ENCODE data around the gene RNF114.
"Not testable (repeated sequence)": the region's sequence is repeated elsewhere in the genome, so short reads cannot be mapped to it uniquely, and the experiment has no call there.

The RNF114 gene

DNA sequence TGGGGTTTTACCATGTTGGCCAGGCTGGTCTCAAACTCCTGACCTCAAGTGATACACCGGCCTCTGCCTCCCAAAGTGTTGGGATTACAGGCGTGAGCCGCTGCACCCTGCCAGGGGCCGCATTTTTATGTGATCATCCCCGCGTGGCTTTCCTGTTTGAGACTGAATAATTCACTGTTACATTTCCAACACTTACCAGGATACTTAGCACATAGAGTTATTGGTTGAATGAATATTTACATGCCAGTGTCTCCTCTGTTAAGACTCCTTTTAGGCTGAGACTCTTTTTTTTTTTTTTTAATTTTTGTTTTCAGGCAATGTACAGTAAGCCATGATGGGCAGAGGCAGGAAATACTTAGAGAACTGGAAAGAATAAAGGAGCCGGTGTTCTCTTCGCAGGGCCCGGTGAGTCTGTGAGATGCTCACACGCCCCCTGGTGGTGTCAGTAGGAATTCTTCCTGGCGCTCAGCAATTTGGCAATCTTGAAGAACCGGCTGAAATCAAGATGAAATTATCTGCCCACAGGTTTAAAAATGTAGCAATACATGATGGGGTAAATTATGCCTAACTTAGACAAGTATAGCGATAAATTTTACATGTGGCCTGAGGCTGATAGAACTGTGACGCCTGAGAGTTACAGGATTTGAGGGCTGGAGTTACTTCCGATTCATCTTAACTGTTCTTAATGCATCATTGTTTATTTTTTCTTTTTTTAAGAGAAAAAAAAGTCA lies 7.6 kb upstream of the RNF114 start:
- DNase-seq: peak; percentile 90

DNA sequence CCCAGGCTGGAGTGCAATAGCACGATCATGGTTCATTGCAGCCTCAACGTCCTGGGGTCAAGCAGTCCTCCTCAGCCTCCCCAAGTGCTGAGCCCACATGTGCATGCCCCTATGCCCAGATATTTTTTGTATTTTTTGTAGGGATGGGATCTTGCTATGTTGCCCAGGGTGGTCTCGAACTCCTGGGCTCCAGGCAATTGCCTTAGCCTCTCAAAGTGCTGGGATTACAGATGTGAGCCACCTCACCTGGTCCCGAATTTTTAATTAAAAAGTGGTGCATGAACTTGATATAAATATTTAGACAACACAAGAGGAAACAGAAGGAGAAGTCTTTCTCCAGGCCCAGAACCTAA lies 7.1 kb upstream of the RNF114 start:
- no peak for DNase-seq

DNA sequence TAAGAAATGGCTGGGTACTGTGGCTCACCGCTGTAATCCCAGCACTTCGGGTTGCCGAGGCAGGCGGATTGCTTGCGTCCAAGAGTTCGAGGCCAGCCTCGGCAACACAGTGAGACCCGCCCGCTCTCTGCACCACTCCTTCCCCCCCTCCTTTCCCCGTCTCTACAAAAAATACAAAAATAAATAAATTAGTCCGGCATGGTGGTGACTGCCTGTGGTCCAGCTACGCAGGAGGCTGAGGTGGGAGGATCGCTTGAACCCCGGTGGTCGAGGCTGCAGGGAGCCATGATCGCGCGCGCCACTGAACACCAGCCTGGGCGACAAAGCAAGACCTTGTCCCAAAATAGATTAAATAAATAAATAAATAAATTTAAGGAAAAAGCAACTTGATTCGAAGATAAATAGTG lies 448 bp upstream of the RNF114 start:
- no peak for DNase-seq

DNA sequence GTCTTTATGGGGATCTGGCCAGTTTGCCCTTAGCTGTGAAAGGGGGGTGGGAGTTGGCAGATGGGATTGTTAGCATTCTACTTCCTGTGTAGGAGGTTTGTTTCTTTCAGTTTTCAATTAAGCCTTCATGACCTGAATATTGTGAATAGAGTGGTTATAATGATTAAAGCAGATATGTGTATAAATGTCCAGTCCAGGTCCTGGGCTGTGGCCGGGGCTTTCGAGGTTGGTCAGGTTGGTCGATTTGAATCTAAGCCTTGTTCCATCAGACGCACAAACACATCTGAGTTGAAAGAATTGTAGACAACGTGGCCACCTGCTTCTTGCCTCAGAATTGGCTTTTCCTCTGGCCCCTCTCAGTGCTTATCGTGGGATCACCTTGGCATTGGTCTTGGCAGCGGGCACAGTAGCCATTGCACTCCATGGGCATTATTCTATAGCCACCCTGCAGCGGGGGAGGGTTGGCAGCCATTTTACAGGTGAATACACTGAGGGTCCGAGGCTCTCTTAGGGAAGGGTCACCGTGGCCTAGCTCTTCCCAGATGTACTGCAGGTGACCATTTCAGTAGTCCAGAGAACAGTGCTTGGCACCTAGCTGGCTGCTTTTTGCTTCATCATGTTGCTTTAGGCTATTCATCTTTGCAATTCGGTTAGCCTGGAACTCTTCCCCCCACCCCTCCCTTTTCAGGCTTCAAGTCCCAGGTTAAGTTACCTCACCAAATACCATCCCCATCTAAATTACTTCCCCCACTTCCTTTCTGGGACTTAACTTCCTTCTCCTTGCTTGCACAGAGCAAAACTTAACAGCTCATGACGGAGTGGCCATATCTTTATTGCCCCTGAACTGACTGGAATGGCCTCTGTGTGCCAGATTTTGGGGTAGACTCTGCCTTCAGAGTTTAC lies 1.1 kb downstream of the RNF114 start:
- DNase-seq: no peak

- no peak for DNase-seq
Observed at GRCh38 chr20:49938173-49939163, 2.3 kb downstream of the RNF114 start.

- no peak for DNase-seq
Observed at GRCh38 chr20:49941456-49941855, 5.3 kb downstream of the RNF114 start.

DNA sequence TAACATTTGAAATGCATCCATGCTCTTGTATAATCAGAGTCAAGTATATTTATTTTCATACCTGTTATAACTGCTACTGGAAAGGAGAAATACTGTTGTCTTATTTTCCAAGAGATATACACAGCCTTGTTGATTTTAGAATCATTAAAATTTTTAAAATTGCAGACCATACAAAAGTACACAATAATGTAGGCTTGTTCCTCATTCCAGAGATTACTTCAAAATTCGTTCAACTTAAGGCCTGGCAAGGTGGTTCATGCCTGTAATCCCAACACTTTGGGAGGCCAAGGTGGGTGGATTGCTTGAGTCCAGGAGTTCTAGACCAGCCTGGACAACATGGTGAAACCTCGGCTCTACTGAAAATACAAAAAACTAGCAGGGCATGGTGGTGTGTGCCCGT lies 6.1 kb downstream of the RNF114 start:
- DNase-seq: no peak

DNA sequence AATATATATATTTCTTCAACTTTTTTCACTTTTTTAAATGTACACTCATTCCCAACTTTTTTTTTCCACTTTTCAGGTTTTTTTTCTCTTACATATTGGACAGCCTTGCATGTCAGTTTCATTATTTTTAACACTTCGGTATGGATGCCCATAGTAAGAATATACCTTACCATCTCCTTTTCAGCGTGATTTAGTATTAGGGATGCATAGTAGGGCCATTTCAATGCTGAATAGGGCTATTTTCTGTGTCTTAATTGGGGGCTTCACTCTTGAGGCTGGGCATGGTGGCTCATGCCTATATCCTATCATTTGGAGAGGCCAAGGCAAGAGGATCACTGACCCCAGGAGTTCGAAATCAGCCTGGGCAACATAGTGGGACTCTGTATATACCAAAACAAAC lies 6.7 kb downstream of the RNF114 start:
- no peak for DNase-seq

- DNase-seq: no peak
Observed at GRCh38 chr20:49945306-49945700, 9.1 kb downstream of the RNF114 start.

DNA sequence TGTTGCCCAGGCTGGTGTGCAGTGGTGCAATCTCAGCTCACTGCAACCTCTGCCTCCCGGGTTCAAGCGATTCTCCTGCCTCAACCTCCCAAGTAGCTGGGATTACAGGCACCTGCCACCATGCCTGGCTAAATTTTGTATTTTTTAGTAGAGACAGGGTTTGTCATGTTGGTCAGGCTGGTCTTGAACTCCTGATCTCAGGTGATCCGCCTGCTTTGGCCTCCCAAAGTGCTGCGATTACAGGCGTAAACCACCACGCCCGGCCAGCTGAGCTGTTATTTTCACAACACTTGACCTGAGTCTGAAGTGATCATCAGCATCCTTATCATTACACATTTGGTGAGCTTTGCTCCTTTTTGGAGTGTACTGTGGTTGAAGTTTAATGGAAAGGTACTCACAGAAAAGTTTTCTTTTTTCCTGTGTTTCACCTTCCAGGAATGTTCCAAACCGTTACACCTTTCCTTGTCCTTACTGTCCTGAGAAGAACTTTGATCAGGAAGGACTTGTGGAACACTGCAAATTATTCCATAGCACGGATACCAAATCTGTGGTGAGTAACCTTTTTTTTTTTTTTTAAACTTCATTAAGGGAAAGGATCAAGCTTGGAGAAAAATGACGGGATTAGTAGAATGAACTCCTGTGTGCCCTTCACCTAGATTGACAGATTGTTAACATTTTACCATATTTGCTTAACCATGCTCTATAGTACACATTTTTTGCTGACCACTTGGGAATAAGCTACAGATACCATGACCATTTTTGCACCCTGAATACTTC lies 9.7 kb downstream of the RNF114 start:
- no peak for DNase-seq

- DNase-seq: no peak
Observed at GRCh38 chr20:49948178-49948577, 12.0 kb downstream of the RNF114 start.

DNA sequence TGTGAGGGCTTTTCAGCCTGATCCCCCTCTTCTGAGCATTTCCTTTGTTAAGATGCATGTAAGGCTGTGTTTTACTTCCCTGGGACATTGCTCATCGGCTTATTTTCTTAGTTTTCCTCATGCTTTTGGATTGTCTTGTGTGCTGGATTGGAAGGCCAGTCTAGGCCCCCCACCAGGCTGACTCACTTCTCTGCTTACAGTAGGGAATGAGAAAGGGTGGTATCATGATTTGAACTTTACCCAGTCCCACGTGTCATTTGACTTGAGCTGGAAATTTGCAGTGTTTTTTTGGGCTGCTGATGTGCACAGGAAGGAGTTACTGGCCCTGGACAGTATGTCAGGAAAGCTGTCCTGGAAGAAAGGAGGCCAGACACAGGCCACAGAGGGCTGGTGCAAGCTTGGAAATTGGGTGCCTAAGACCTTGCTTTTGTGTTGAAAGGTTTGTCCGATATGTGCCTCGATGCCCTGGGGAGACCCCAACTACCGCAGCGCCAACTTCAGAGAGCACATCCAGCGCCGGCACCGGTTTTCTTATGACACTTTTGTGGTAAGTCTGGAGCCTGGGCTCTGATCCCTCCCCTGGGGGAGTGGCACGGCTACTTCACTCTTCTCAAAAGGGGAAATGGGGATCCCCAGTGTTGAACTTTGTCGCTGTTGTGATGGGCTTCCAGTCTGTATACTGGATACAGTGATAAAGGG lies 12.8 kb downstream of the RNF114 start:
- DNase-seq: no peak

- no peak for DNase-seq
Observed at GRCh38 chr20:49951151-49951550, 15.0 kb downstream of the RNF114 start.

GRCh38 chr20:49955167-49955566 lies 19.0 kb downstream of the RNF114 start:
- no peak for DNase-seq

DNA sequence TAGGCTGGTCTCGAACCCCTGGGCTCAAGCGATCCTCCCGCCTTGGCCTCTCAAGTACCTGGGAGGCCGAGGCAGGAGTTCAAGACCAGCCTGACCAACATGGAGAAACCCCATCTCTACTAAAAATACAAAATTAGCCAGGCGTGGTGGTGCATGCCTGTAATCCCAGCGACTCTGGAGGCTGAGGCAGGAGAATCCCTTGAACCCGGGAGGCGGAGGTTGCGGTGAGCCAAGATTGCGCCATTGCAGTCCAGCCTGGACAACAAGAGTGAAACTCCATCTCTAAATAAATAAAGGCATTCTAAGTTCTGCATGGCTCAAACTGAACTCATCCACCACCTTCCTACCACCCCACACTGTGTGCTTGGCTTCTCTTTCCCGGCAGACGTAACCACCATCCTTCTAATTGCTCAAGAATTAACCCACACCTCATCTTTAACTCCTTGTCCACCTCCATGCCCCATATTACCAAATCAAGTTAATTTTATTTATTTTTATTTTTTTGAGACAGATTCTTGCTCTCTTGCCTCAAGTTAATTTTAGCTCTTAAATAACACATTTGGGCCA lies 19.7 kb downstream of the RNF114 start:
- DNase-seq: not testable (repeated sequence)

- no peak for DNase-seq
Observed at GRCh38 chr20:49956689-49957088, 20.5 kb downstream of the RNF114 start.

GRCh38 chr20:49957089-49957938 lies 21.1 kb downstream of the RNF114 start:
- not testable (repeated sequence) for DNase-seq

DNA sequence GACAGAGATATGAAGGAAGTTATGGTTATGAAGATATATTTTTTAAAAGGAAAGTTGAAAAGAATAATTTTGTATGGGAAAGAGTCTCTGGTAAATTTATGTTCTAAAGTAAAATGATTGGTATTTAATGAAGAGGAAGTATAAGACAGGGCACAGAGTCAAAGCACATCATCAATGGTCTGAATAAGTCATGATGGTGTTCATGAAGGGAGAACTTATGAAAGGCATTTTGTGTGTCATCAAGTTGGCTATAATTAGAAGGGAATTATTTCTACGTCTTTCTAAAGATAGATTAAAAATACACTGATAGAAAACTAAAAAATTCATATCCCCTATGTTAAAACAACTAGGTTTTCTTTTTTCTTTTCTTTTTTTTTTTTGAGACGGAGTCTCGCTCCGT lies 25.2 kb downstream of the RNF114 start:
- no peak for DNase-seq

DNA sequence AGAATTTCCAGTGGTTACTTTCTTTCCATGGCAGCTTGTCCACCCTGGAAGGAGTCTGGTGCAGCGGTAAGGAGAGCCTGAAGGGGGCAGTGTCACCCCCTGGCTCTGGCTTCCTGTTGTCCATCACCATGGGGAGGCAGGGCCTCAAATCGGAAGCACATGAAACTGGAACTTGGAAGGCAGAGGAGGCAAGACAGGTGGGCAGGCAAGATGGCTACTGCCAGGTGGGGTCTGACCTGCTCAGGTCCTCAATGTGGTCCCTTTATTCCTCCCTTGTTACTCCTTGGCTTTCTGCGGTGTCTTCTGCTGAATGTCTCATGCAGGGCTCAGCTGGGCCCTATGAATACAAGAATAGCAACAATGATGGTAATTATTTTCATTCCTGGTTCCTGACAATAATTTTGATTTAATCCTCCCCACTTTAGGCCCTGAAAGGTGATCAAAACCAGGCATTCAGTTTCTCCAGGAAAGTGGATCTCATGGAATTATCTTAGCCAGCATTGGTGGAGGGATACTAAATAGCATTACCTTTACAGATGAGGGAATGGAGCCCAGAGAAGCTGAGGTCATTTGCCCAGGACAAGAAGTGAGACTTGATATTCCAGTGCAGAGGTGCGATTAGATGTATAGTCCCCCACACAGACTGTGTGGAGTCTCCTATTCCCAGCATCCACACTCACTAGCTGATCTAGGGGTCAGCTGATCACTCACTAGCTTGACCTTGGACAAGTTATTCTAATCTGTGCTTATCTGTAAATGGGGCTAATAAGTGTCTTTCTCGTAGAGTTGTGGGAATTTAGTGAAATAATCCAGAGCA lies 29.0 kb downstream of the RNF114 start:
- no peak for DNase-seq

All from activated CD8-positive, alpha-beta memory T cell treated with anti-CD3 and anti-CD28 coated beads for 24 hours (primary cell).